SK-N-MC (cell line): ENCODE results near the gene COQ10B.

ENCODE experiments used
- EZH2 ChIP-seq: fragments of 200-600 bp; sonication (generic); IDR thresholded peaks from one replicate; pipeline ENCODE4 v1.6.1; 2017; ENCODE audit warnings: antibody characterized with exemption
- FOXP2 ChIP-seq: optimal IDR thresholded peaks from 2 replicates; pipeline ENCODE3; 2011; ENCODE audit warnings: mild to moderate bottlenecking, moderate library complexity; ENCODE audit not compliant: insufficient read depth; ENCODE audit errors: extremely low read length, control extremely low read depth
- POLR2AphosphoS5 ChIP-seq: IDR thresholded peaks from 2 replicates; pipeline ENCODE4 v1.6.1; 2012; ENCODE audit warnings: mild to moderate bottlenecking, low read depth, low read length, borderline replicate concordance

GRCh38 chr2:197414515-197414914, 38.8 kb upstream of the COQ10B start:
- TF ChIP-seq FOXP2 = no peak
- TF ChIP-seq POLR2AphosphoS5 = no peak
- no peak for TF ChIP-seq EZH2
